Tibial nerve (tissue), 3 donors: ENCODE measurements around the gene KPTN.

Experiments
- POLR2A ChIP-seq, 2 donors: fragments of 450-650 bp; IDR thresholded peaks; one replicate each; pipeline ENCODE4 v1.6.1; 2017; ENCODE audit warnings: antibody characterized with exemption in 2 of 2, mild to moderate bottlenecking in 2 of 2, moderate library complexity in 2 of 2
- TF ChIP-seq, protein P1 (sequence below), 5 experiments: fragments of 200-600 bp in 3 of 5; fragments of 450-650 bp in 2 of 5; sonication (generic) in 3 of 5; IDR thresholded peaks; one replicate each; pipeline ENCODE4 v1.5.1; 2016 to 2019; ENCODE audit warnings: antibody characterized with exemption in 5 of 5, mild to moderate bottlenecking in 3 of 5, moderate library complexity in 2 of 5

DNA sequence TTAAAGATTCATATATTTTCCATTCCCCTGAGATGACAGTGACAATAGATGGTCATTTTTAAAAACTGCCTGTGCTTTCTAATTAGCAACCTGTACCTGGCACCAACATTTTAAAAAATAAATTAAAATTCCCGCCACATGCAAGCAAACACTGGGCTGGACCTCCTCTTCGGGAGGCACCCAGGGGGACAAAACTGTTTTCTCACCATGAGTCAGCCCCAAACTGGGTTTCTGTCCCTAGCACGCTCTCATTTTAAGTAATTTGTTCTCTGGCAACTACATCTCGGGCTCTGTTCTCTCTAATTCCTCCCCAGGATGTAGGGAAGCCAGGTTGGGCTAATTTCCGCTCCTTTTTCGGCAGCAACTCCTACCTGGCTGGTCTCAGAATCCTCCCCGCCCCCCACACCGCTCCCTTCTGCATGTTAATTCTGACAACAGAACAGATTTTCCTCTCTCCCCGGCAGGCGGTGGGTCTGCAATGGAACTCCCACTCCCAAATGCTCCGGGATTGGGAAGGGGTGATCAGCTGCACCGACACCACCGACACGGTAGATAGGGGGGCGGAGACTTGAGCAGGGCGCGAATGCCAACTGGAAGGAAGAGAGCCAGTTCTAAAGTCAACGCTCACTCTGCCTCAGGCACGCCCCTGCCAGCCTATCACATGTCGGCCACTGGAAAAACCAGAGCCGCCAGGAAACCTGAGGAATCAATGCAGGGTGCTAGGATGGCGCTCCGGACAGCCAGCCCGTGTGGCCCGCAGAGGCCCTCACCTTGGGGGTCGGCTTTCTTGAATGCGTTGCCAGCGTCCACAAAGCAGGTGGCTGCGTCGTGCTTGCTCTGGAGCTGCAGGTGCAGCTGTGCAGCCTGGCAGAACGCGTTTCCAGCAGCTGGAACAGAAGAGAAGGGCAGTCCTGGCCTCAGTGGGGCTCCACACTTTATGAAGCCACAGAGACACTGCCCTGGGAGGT is 16.1 kb upstream of the KPTN start:
- TF ChIP-seq, protein P1, sequence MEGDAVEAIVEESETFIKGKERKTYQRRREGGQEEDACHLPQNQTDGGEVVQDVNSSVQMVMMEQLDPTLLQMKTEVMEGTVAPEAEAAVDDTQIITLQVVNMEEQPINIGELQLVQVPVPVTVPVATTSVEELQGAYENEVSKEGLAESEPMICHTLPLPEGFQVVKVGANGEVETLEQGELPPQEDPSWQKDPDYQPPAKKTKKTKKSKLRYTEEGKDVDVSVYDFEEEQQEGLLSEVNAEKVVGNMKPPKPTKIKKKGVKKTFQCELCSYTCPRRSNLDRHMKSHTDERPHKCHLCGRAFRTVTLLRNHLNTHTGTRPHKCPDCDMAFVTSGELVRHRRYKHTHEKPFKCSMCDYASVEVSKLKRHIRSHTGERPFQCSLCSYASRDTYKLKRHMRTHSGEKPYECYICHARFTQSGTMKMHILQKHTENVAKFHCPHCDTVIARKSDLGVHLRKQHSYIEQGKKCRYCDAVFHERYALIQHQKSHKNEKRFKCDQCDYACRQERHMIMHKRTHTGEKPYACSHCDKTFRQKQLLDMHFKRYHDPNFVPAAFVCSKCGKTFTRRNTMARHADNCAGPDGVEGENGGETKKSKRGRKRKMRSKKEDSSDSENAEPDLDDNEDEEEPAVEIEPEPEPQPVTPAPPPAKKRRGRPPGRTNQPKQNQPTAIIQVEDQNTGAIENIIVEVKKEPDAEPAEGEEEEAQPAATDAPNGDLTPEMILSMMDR (IDR thresholded peaks at IDR 0.05): no peak
- no peak for TF ChIP-seq POLR2A (IDR thresholded peaks at IDR 0.05)
